Left lobe of liver (tissue), 2 donors: Measurements from ENCODE around the gene HOXC4. TPM values are rescaled to one million over a fixed set of nuclear protein-coding genes. Genes with fewer than 3 reads are reported as not detected.
"Not testable (repeated sequence)": the region's sequence is repeated elsewhere in the genome, so short reads cannot be mapped to it uniquely, and the experiment has no call there.

Experiments
- ATAC-seq: fragments of 200-7000 bp; cut with Tn5 transposase; one replicate; pipeline ENCODE4 v1.9.1; 2020; ENCODE audit warnings: mild to moderate bottlenecking, moderate library complexity
- DNase-seq: peaks from one replicate; pipeline ENCODE4 v3.0.0-alpha.2; 2020; ENCODE audit warnings: low spot score
- total RNA-seq: library from RNA; stranded (reverse); gene quantifications from one replicate; pipeline ENCODE4 v1.2.1, GENCODE V29; 2021
- donor health status: DM: no; HTN: no; CAD: no; lungs with moderate emphysema.
- donor health status: DM: no; HTN: yes; CAD: no.

HOXC4 gene
- total RNA-seq, 1 donor from 2014 or later = 0.10 TPM

- DNase-seq (no peak), ATAC-seq (peak; percentile 21)
These were observed 458 bp upstream of the HOXC4 start for GRCh38 chr12:54053003-54053750.

- DNase-seq (no peak), ATAC-seq (no peak)
These were observed 1.1 kb downstream of the HOXC4 start for GRCh38 chr12:54054742-54055194.

GRCh38 chr12:54055552-54055951 lies 1.9 kb downstream of the HOXC4 start:
- ATAC-seq (no peak), DNase-seq (no peak)

GRCh38 chr12:54056110-54056509 lies 2.5 kb downstream of the HOXC4 start:
- ATAC-seq = no peak

GRCh38 chr12:54058128-54058768 lies 4.6 kb downstream of the HOXC4 start:
- DNase-seq (no peak), ATAC-seq (no peak)

More at GRCh38 chr12:54056110-54056509, 2.5 kb downstream of the HOXC4 start:
- DNase-seq = no peak

DNA sequence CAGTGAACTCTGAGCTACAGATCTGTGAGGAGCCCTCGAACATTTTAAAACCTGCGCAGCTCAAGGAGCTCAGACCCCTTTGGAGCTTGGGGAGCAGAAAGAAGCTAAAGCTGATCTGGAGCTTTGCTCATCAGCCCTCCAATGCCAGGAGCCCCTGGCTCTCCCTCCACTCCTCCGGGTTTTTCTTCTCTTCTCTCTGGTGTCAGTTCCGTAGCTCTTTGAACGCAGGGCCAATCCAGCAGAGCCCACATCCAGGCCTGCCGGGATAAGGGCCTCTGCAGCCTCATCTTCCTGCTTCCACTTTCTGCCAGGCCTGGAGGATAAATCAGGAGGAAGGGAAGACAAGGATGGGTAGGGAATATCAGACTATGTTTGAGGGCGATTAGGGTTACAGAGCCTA lies 6.0 kb downstream of the HOXC4 start:
- DNase-seq (no peak), ATAC-seq (no peak)

DNA sequence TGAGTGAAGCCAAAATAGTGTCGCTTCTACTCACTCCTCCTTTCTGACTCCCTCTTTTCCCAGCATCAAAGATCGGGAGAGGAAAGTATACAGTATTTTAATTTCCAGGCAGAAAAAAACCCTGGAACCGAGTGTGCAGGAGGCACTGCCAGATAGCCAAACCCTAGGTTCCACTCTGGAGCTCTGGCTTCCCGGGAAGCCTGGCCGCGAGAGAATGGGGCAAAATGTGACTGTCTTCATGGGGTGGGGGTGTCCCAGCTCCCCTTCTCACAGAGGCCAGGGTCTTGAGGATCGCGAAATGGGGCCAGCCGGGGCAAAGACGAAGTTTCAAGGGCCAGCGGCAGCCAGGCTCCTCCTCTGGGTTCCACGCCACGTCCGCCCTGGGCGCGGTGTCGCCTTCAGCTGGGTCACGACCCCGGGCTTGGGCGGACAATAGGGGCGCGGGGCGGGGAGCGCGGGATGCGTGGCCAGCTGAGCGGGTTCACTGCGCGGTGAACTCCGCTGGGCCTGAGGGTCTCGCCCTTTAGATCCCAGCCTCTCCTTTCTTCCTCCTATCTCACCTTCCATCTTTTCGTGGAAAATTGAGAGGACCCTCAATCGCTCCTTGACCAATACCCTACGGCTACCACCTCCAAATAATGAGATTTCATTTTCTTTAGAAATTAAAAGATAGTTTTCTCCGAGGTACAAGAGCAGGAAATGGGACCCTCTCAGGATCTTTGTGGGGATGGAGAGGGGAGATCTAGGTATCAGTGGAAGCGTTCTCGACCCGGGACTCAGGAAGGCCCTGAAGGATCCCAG lies 6.7 kb downstream of the HOXC4 start:
- no peak for ATAC-seq
- DNase-seq = no peak

GRCh38 chr12:54060975-54061778 lies 7.5 kb downstream of the HOXC4 start:
- no peak for ATAC-seq
- DNase-seq = no peak

GRCh38 chr12:54065677-54066076 lies 12.0 kb downstream of the HOXC4 start:
- no peak for ATAC-seq
- DNase-seq = no peak

DNA sequence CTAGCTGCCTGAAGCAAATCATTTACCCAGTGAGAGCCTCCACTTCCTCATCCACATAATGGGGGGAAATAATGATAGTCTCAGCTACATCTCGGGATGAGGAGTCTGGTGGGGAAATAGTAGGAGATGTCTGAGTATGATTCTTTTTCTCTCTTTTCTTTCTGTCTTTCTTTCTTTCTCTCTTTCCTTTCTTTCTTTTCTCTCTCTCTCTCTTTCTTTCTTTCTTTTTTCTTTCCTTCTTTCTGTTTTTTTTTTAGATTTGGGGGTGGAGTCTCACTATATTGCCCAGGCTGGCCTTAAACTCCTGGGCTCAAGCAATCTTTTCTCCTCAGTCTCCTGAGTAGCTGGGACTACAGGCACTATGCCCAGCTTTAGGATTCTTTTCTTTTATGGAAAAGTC lies 12.8 kb downstream of the HOXC4 start:
- ATAC-seq = no peak
- no peak for DNase-seq

DNA sequence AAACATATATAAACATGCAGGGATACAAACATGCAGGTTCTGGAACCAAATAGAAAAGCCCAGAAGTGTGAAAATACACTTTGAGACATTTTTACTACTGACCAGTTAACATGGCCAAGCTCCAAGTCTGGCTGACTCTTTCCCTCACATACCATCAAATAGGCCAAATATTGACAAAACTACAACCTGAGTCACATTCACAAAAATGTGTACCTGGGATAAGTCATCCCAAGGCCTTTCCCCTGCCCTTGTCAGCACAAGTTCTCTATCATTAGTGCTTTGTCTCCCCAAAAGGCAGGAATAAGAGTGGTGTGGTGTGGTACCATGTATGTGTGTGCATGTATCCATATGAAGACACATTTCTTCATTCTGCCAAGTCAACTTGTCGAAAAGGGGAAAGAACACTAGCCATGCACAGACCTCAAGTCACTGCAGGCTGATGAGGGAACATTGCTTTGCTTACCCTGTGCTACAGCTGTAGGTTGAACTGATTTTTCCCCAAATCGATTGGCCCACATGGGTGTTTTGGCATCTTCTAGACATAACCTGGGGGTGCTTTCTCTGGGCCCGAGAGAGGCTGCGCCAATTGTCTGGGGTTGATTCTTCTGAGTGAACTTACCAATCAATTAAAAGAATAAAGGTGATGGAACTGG lies 14.9 kb downstream of the HOXC4 start:
- DNase-seq = no peak
- no peak for ATAC-seq

DNA sequence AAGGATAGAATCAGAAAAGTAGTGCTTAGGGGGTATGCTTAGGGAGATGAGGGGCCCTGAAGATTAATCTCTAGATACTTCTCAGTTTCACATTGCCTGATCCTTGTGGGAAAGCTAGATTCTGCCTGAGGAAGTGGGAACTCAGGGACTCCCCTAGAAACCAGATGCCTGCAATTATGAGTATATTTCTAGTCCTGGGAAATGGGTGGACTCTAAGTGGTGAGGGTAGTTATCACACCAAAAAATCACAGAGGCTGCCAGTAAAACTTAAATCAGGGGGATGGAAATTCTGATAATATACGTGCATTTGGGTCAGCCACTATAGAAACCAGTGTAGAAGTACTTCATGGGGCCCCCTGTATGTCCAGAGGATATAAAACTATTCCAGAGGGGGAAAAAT lies 18.3 kb downstream of the HOXC4 start:
- ATAC-seq (no peak), DNase-seq (no peak)

GRCh38 chr12:54074308-54074707 lies 20.7 kb downstream of the HOXC4 start:
- DNase-seq (no peak), ATAC-seq (no peak)

DNA sequence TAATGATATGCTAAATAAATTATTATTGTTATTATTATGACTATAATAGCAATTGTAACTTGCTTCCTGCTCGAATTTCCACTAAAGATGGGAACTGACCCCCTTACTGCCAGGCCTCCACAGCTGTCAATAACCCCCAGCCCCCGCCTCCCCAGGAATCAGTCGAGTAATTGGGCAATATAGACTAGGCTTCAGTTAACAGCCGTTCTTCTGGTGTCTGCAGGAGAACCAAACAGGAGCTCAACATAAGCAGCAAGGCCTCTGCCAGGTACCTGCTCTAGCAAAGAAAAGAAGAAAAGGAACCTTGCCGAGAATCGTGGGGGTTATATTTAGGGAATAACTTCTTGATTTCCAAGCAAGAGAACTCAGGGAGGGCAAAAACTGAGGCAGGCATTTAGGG lies 21.8 kb downstream of the HOXC4 start:
- no peak for DNase-seq
- no peak for ATAC-seq

DNA sequence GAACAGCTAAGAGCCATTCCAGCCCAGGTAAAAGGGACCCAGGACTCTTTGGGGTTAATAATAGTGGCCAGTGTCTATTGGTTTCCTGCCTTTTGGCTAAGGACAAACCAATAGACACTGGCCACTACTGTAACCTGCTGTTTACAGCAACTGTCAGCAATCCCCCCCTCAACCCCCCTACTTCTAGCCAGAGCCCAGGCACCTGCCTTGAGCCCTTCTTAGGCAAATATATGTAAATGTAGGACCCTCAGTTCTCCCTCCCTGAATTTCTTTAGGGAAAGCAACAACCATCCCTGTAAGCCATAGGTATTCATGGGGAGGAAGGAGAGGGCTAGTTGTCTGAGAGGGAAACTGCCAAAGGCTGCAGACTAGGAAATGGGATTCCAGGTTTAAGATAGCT lies 22.3 kb downstream of the HOXC4 start:
- no peak for DNase-seq
- no peak for ATAC-seq

DNA sequence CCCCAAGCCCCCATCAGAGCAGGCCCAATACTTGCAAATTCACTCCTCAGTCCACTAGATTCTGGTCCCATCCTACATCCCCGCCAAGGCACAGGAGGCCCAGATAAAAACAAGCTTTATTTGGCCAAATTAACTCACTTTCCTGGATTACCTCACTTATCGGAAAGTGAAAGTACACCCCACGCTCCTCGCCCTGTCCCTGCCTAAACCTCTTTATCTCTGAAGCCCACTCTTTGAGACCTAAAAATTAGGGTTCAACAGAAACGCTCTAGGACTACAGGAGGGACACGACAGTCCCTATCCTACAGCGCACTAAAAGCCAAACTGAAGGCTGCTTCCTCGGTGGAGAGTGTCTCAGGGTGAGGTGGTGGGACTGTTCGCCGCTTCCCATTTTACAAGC lies 24.2 kb downstream of the HOXC4 start:
- not testable (repeated sequence) for DNase-seq

DNA sequence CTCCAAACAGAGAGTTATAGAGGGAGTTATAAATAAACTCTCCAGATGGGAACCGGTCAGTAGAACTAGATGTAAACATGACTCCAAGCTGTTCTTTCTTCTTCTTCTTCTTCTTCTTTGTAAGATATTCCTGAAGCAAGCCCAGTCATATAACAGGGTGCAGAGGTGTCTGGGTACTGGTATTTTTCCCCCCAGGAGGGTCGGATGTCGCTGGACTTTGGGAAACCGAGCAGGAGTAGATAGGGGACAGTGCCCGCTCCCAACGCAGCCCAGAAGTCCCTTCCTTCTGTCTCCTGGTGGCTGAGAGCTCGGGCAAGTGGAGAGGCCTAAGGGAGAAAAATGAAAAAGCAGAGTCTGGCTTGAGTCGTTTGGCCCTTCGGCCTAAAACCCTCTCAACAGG lies 25.5 kb downstream of the HOXC4 start:
- ATAC-seq, DNase-seq: not testable (repeated sequence)

More for the DNA sequence above, 24.2 kb downstream of the HOXC4 start:
- not testable (repeated sequence) for ATAC-seq

DNA sequence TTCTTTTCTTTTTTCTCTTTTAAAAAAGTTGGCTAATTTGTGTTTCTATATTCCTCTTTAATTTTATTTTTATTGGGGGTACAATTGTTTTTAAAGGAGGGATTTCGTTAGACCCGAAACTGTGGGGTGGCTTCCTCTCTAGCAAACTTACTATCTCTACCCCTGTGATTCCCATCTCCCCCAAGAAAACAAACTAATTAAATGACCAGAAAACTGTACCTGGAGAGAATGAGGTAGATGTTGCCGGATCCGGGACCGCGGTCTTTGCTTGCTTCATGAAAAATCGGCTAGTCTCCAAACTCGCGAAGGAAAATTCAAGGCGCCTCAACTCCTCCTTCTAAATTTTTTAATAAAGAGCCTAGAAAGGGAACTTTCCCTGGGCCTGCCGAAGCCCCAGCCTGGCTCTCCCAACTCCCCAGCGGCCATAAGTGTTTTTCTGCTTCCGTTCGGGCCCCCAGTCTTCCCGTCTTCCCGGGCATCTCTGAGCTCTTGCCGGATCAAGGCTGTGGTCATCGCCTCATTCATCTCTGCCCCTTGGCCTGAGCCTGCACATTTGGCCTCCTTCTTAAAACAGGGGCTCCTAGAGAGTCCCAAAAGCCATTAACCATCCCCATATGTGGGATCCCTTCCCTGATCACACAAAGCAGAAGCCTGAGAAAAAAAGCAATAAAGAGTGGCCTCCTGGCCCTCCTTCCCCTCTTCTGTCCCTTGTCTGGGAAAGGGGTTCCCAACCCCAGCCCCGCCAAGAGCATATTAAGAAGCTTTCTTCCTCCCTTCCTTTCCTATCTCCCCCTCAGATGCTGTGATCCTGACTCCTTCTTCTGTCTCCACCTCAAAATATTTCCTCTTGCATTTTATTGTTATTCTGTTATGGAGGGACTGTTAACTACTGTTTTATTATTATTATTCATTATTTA lies 26.6 kb downstream of the HOXC4 start:
- DNase-seq, ATAC-seq: not testable (repeated sequence)

DNA sequence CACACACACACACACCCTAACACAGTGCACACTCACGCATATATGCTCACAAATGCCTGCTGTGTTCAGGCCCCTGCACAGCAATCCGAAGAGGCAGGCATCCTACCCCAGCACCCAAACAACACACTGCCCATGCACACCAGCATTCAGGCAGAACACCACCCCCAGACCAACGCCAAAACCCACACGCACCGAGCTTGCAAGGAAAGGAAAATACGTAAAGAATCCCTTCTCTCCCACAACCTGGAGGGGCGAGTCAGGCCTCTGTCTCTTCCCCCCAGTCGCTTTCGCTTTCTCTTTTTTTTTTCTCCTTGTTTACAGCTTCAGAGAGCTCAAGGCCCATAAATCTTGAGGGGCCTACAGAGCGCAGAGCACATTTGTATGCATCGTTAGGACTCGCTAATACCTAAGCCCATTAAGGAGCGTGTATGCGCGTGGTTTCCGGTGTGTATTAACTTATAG lies 27.4 kb downstream of the HOXC4 start:
- not testable (repeated sequence) for ATAC-seq, DNase-seq
